HG03139 (cell line): ENCODE results near the gene SNX8.
"Not testable (repeated sequence)": the region's sequence is repeated elsewhere in the genome, so short reads cannot be mapped to it uniquely, and the experiment has no call there.

ENCODE experiments used
- ATAC-seq: cut with Tn5 transposase; IDR thresholded peaks from one replicate; pipeline ENCODE4 v1.9.1; 2021; ENCODE audit not compliant: unreplicated experiment

The SNX8 gene

GRCh38 chr7:2314209-2314955, at the start of gene SNX8:
Gene SNX8, minus strand, starts transcription at chr7:2314441. Its CDS starts 20 bp downstream, at chr7:2314421.
- ATAC-seq: peak; percentile 75

GRCh38 chr7:2362385-2363088, 48.3 kb upstream of the SNX8 start:
- ATAC-seq: no peak

GRCh38 chr7:2360796-2361195, 46.6 kb upstream of the SNX8 start:
- ATAC-seq: no peak

- ATAC-seq: no peak
These were observed 45.4 kb upstream of the SNX8 start for GRCh38 chr7:2359610-2360009.

- no peak for ATAC-seq
These were observed 44.8 kb upstream of the SNX8 start for GRCh38 chr7:2358968-2359527.

GRCh38 chr7:2357571-2357970, 43.3 kb upstream of the SNX8 start:
- no peak for ATAC-seq

GRCh38 chr7:2357165-2357564, 42.9 kb upstream of the SNX8 start:
- no peak for ATAC-seq

- no peak for ATAC-seq
These were observed 41.4 kb upstream of the SNX8 start for GRCh38 chr7:2355705-2356008.

- ATAC-seq: peak; percentile 16
These were observed 40.9 kb upstream of the SNX8 start for GRCh38 chr7:2354939-2355704.

- peak; percentile 80 for ATAC-seq
These were observed 40.1 kb upstream of the SNX8 start, which contains the start of gene EIF3B for GRCh38 chr7:2354186-2354938. Gene EIF3B, plus strand, starts transcription at chr7:2354827. Its CDS starts 95 bp downstream, at chr7:2354922.

- peak; percentile 41 for ATAC-seq
These were observed 39.6 kb upstream of the SNX8 start for GRCh38 chr7:2353936-2354185.

GRCh38 chr7:2353113-2353935, 39.1 kb upstream of the SNX8 start:
- no peak for ATAC-seq

- ATAC-seq: no peak
These were observed 36.6 kb upstream of the SNX8 start for GRCh38 chr7:2350861-2351260.

- ATAC-seq: no peak
These were observed 35.8 kb upstream of the SNX8 start for GRCh38 chr7:2350055-2350454.

- ATAC-seq: not testable (repeated sequence)
These were observed 33.3 kb upstream of the SNX8 start for GRCh38 chr7:2347351-2348063.

- ATAC-seq: no peak
These were observed 22.5 kb upstream of the SNX8 start for GRCh38 chr7:2336626-2337299.

GRCh38 chr7:2332606-2333231, 18.5 kb upstream of the SNX8 start:
- not testable (repeated sequence) for ATAC-seq

- no peak for ATAC-seq
These were observed 17.5 kb upstream of the SNX8 start for GRCh38 chr7:2331707-2332106.

- no peak for ATAC-seq
These were observed 16.3 kb upstream of the SNX8 start for GRCh38 chr7:2330493-2330892.
